Glutamatergic neuron (in vitro differentiated cells): ENCODE measurements around the gene KIF13A. TPM values are rescaled to one million over a fixed set of nuclear protein-coding genes. Genes with fewer than 3 reads are reported as not detected.

Source experiments
- DNase-seq: peaks from one replicate; pipeline ENCODE4 v3.0.0; 2022
- H3K27ac Mint-ChIP-seq: one replicate; pipeline ENCODE4 v1.8.0; 2020; ENCODE audit warnings: mild to moderate bottlenecking, mixed read lengths, inconsistent platforms; ENCODE audit not compliant: unreplicated experiment
- H3K27me3 Mint-ChIP-seq: one replicate; pipeline ENCODE4 v1.8.0; 2020; ENCODE audit warnings: mild to moderate bottlenecking, moderate library complexity, mixed read lengths, inconsistent platforms; ENCODE audit not compliant: unreplicated experiment
- H3K36me3 Mint-ChIP-seq: one replicate; pipeline ENCODE4 v1.8.0; 2020; ENCODE audit warnings: mild to moderate bottlenecking, mixed read lengths, inconsistent platforms; ENCODE audit not compliant: unreplicated experiment
- H3K4me1 Mint-ChIP-seq: one replicate; pipeline ENCODE4 v1.8.0; 2020; ENCODE audit warnings: mild to moderate bottlenecking, low read depth, mixed read lengths, inconsistent platforms; ENCODE audit not compliant: unreplicated experiment
- H3K4me3 Mint-ChIP-seq: one replicate; pipeline ENCODE4 v1.8.0; 2020; ENCODE audit warnings: mild to moderate bottlenecking, mixed read lengths, inconsistent platforms; ENCODE audit not compliant: unreplicated experiment
- H3K9me3 Mint-ChIP-seq: one replicate; pipeline ENCODE4 v1.8.0; 2020; ENCODE audit warnings: mild to moderate bottlenecking, moderate library complexity, mixed read lengths, inconsistent platforms; ENCODE audit not compliant: unreplicated experiment
- total RNA-seq: library from RNA; stranded (reverse); fragmentation: NEBNext Ultra II Directional; extraction: Animal tissue kit (Norgen Biotek cat#: 25700); gene quantifications from one replicate; pipeline ENCODE4 v1.2.1, GENCODE V29; 2021; ENCODE audit not compliant: unreplicated experiment
- TF ChIP-seq, protein P1 (sequence below): fragments of 200-600 bp; sonication (generic); IDR thresholded peaks from one replicate; pipeline ENCODE4 v1.5.0; 2021; ENCODE audit not compliant: partially characterized antibody, unreplicated experiment

KIF13A gene
- total RNA-seq, 1 donor from 2014 or later = 26.7 TPM

DNA sequence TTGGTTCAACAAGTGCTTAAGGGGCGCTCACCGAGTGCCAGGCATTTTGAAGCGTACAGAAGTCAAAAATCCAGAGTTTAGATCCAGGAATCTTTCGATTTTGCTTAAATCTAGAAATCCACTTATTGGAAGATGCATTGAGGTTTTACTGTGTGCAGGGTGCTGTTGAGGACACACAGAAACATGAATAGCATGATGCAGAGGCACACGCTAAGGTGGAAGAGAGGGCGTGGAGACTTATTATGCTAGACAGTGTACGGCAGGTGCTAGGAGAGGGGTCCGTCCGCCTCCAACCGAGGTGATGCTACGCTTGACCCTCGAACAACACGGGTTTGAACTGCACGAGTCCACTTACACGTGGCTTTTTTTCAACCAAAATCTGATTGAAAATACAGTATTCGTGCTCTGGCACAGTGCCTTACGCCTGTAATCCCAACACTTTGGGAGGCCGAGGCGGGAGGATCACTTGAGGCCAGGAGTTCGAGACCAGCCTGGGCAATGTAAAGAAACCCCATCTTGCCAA, 1.0 kb upstream of the KIF13A start:
- H3K27ac Mint-ChIP-seq = no peak overlapping the region
- TF ChIP-seq, protein P1, sequence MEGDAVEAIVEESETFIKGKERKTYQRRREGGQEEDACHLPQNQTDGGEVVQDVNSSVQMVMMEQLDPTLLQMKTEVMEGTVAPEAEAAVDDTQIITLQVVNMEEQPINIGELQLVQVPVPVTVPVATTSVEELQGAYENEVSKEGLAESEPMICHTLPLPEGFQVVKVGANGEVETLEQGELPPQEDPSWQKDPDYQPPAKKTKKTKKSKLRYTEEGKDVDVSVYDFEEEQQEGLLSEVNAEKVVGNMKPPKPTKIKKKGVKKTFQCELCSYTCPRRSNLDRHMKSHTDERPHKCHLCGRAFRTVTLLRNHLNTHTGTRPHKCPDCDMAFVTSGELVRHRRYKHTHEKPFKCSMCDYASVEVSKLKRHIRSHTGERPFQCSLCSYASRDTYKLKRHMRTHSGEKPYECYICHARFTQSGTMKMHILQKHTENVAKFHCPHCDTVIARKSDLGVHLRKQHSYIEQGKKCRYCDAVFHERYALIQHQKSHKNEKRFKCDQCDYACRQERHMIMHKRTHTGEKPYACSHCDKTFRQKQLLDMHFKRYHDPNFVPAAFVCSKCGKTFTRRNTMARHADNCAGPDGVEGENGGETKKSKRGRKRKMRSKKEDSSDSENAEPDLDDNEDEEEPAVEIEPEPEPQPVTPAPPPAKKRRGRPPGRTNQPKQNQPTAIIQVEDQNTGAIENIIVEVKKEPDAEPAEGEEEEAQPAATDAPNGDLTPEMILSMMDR = no peak
- H3K9me3 Mint-ChIP-seq = peaks cover 10% of the 10 kb centered on the region
- H3K4me3 Mint-ChIP-seq = peak overlapping the region; percentile 96
- H3K36me3 Mint-ChIP-seq = no peaks in the 10 kb centered on the region
- H3K4me1 Mint-ChIP-seq = peaks cover 14% of the 10 kb centered on the region
- H3K27me3 Mint-ChIP-seq = peaks cover 6% of the 10 kb centered on the region
- no peak for DNase-seq

DNA sequence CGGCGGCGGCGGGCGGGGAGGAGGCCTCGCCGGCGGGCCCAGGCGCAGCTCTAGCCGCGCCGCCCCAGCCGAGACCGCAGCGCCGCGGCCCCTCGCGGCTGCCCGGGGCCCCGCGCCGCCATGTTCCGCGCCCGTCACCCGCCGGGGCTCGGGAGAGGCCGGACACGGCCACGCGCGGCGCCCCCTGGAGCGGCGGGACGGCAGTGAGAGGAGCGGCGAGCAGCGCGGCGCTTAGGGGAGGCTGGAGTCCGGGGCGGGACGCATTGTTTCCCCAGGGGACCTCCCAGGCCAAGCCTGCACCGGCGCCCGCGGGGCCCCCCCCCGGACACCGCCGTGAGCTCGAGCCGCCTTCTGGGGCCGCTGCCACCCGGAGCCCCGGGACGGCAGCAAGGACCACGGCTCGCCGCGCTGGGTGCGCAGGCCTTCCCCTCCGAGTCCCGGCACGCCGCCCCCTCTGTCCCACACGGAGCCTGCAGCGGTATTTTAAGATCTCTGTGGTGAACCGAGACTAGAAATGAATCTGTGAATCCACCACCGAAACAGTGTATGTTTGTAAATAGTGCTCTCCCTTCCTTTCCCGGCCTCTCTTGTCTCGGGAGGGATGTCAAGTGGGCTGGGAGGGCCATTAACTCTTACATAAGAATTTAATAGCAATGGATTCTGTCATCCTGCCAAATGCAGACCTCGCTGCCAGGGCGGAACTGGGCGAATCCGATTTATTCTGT, 424 bp upstream of the KIF13A start:
- peaks cover 10% of the 10 kb centered on the region for H3K9me3 Mint-ChIP-seq
- DNase-seq = peak; percentile 60
- no peaks in the 10 kb centered on the region for H3K36me3 Mint-ChIP-seq
- peak overlapping the region; percentile 82 for H3K27ac Mint-ChIP-seq
- peak overlapping the region; percentile 96 for H3K4me3 Mint-ChIP-seq
- TF ChIP-seq, protein P1 = peak; percentile 17
- H3K4me1 Mint-ChIP-seq = peaks cover 14% of the 10 kb centered on the region
- H3K27me3 Mint-ChIP-seq = peaks cover 6% of the 10 kb centered on the region

DNA sequence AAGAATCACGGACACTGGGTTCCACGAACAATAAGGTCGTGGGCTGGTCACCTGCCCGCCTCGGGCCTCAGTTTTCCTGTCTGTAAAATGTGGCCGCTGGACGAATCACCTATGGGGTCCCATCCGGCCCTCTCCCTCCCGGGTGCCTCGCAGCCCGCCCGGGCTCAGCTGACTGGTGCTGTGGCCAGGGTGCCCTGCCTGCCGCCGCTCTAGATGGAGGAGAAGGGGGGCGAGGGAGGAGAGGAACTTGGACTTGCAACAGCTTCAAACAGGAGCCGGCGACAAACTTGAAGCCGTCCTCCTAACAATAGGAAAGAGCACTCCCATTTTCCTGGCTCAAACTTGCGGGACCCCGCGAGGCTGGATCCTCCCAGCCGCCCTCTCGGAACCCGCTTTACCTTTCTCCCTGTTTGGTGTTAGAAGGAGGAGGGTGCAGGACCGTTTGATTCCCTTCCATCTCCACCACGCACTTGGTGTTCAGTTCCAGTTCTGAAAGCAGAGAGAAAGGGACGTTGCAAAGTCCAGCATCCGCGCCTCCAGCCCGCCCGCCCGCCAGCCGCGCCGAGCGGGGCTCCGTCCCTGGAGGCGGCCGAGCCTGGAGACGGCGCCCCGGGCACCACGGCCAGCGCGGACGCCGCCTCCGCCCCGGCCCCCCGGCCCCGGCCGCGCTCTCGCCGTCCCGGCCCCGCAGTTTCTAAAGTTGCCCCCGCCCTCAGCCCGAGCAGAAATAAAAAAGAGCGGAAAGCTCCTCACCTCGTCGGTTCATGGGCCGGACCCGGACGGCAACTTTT, 584 bp downstream of the KIF13A start:
- peaks cover 6% of the 10 kb centered on the region for H3K27me3 Mint-ChIP-seq
- peaks cover 10% of the 10 kb centered on the region for H3K9me3 Mint-ChIP-seq
- H3K27ac Mint-ChIP-seq = peak overlapping the region; percentile 28
- no peaks in the 10 kb centered on the region for H3K36me3 Mint-ChIP-seq
- peaks cover 14% of the 10 kb centered on the region for H3K4me1 Mint-ChIP-seq
- DNase-seq = peak; percentile 54
- peak overlapping the region; percentile 91 for H3K4me3 Mint-ChIP-seq
- TF ChIP-seq, protein P1 = no peak

DNA sequence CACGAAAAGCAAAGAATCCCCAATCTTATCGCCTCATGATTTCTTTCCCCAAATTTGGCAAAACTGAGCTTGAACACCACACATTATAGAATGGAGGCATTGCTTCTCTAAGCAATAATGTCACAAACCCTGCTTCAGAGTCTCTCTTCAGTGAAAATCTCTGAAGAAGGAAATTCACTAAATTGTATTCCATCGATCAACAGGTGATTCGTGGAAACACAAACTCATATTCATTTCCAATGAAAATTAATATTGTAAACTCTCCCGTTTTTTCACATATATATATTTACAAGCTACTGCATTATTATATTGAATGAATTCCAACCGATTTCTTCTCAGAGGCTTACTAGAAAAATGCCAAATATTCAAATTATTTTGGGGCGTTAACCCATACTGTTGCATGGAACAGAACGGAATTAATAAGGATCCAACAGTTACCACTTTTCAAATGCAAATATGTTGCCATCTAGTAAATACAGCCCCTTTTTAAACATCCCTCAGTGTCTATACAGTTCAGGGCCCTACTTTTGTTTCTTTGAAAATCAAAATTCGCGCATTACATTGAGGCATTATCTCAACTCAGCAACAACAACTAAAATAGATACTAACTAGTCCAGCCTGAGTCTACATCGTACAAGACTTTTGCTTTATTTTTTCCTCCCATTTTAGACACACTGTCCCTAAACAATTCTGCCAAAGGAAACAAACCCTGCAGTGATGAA, 1.3 kb downstream of the KIF13A start:
- Mint-ChIP-seq H3K27me3 (peaks cover 6% of the 10 kb centered on the region), H3K27ac (no peak overlapping the region), H3K4me1 (peaks cover 14% of the 10 kb centered on the region), H3K4me3 (peak overlapping the region; percentile 91), H3K36me3 (no peaks in the 10 kb centered on the region), H3K9me3 (peaks cover 10% of the 10 kb centered on the region)
- no peak for DNase-seq
- TF ChIP-seq, protein P1 = no peak
